Erythroblast (primary cell): ENCODE measurements around the gene CLBA1.

Experiments used
- GATA1 ChIP-seq: IDR thresholded peaks from 2 replicates; pipeline ENCODE4 v1.6.1; 2011; ENCODE audit warnings: low read depth, mild to moderate bottlenecking, control low read depth, low read length, moderate library complexity
- POLR2A ChIP-seq: IDR thresholded peaks from 2 replicates; pipeline ENCODE4 v1.6.1; 2011; ENCODE audit warnings: mild to moderate bottlenecking, low read length

- TF ChIP-seq POLR2A (no peak), GATA1 (no peak)
Observed at GRCh38 chr14:104940526-104941150, 45.0 kb upstream of the CLBA1 start.
